Measurements from ENCODE around the gene LILRB1.
"Not testable (repeated sequence)": the region's sequence is repeated elsewhere in the genome, so short reads cannot be mapped to it uniquely, and the experiment has no call there.

The LILRB1 gene

DNA sequence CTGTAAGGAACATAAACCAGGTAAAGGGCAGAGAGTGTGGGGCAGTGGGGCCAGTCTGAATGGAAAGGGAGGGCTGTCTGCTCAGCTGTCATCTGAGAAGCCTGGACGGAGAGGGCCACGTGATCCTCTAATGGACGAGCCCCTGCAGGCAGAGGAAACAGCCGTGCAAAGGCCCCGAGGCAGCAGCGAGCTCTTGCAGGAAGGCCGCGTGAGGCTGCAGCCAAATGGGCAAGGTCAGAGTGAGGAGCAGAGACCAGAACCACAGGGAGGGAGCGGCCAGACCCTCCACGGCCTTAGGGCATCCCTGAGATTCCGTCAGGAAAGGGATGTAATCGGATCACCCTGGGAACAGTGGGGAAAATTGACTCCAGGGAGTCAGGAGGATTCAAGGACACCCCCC, 36.9 kb downstream of the LILRB1 start:
- FAIRE-seq, result no peak
- DNase-seq (ENCODE audit: insufficient read length, low spot score), result no peak
- TF ChIP-seq SPI1 (IDR thresholded peaks at IDR 0.05; ENCODE audit: low read depth, low read length) (no peak), POLR2A (IDR thresholded peaks at IDR 0.05; ENCODE audit: low read depth, low read length) (no peak), PAX5 (IDR thresholded peaks at IDR 0.05; ENCODE audit: insufficient read depth, low read length, severe bottlenecking) (no peak), POU2F2 (IDR thresholded peaks at IDR 0.05; ENCODE audit: low read depth, low read length) (no peak), TAF1 (IDR thresholded peaks at IDR 0.05; ENCODE audit: low read depth, low read length) (no peak), POLR2AphosphoS5 (IDR thresholded peaks at IDR 0.05; ENCODE audit: low read depth, low read length) (no peak)

DNA sequence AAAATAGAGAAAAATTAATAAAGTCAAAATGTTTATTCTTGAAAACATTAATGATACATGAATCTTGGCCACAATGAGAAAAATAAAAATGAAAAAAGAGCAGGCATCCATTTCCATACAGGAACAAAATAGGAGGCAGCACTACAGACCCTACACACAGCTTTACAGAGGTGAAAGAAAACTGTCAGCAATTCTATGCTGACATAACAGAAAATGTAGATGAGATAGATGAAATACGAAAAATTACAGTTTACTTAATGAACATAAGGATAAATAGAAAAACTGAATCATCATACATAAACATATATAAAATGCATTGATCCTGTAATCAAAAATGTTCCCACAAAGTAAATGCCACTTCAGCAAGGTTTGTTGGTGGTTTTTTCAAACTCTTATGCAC, 38.1 kb downstream of the LILRB1 start:
- DNase-seq (ENCODE audit: insufficient read length, low spot score) (no peak), FAIRE-seq (no peak)
- TF ChIP-seq POLR2AphosphoS5 (IDR thresholded peaks at IDR 0.05; ENCODE audit: low read depth, low read length) (no peak), POU2F2 (IDR thresholded peaks at IDR 0.05; ENCODE audit: low read depth, low read length) (no peak), SPI1 (IDR thresholded peaks at IDR 0.05; ENCODE audit: low read depth, low read length) (no peak), PAX5 (IDR thresholded peaks at IDR 0.05; ENCODE audit: insufficient read depth, low read length, severe bottlenecking) (no peak), POLR2A (IDR thresholded peaks at IDR 0.05; ENCODE audit: low read depth, low read length) (no peak), TAF1 (IDR thresholded peaks at IDR 0.05; ENCODE audit: low read depth, low read length) (no peak)

DNA sequence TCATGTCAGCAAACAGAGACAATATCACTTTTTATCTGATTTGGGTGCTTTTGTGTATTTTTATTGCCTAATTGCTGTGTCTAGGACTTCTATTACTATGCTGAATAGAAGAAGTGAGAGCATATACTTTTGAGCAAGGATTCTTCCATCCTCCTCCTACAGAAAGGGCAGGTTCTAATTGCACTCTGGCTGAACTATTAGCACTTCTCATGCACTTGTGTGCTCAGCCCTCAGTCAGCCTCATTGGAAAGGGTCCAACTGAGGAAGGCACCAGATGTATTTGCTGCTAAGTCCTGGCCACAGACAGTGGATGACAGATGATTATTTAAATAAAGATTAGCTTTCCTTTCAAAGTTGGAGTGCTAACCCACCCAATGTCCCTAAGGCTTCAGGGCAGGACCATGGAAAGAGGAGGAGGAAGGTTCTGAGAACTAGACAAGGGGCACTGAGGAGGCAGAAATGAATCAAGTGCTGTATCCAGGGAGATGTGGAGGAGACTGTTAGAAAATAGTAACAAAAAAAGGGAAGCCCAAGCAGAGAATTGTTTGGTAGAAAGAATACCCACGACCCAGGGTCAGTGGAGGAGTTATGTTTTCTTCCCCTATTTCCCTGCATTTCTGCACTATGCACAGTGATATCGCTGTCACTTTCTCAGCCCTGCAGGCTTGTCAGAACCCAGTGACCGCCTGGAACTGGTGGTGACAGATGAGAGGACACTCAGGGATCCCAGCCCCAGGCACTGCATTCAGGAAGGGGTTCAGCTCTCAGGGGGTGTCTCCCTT, 40.5 kb downstream of the LILRB1 start:
- FAIRE-seq, result no peak
- no peak for DNase-seq (ENCODE audit: insufficient read length, low spot score)
- TF ChIP-seq POU2F2 (IDR thresholded peaks at IDR 0.05; ENCODE audit: low read depth, low read length) (no peak), POLR2A (IDR thresholded peaks at IDR 0.05; ENCODE audit: low read depth, low read length) (no peak), TAF1 (IDR thresholded peaks at IDR 0.05; ENCODE audit: low read depth, low read length) (no peak), POLR2AphosphoS5 (IDR thresholded peaks at IDR 0.05; ENCODE audit: low read depth, low read length) (no peak), SPI1 (IDR thresholded peaks at IDR 0.05; ENCODE audit: low read depth, low read length) (no peak), PAX5 (IDR thresholded peaks at IDR 0.05; ENCODE audit: insufficient read depth, low read length, severe bottlenecking) (no peak)

DNA sequence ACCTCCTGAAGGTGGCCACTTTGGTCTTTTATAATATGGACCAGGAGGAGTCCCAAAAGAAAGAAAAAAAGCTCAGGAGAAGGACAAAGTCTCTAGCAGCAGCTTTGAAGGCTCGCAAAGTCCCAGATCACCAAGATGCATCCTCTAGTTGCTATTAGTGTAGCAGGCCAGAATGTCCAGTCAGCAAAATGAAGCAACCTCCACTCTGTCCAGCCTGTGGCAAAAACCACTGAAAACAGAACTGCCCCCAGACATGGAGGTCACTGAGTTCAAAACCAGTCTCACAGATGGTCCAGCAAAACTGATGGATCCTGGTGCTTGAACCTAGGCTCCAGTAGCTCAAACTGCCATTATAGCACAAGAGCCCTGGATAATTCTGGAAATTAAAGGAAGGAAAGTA, 42.9 kb downstream of the LILRB1 start:
- DNase-seq (ENCODE audit: insufficient read length, low spot score), result no peak
- no peak for FAIRE-seq
- TF ChIP-seq PAX5 (IDR thresholded peaks at IDR 0.05; ENCODE audit: insufficient read depth, low read length, severe bottlenecking) (no peak), POLR2A (IDR thresholded peaks at IDR 0.05; ENCODE audit: low read depth, low read length) (no peak), POU2F2 (IDR thresholded peaks at IDR 0.05; ENCODE audit: low read depth, low read length) (no peak), SPI1 (IDR thresholded peaks at IDR 0.05; ENCODE audit: low read depth, low read length) (no peak), POLR2AphosphoS5 (IDR thresholded peaks at IDR 0.05; ENCODE audit: low read depth, low read length) (no peak), TAF1 (IDR thresholded peaks at IDR 0.05; ENCODE audit: low read depth, low read length) (no peak)

DNA sequence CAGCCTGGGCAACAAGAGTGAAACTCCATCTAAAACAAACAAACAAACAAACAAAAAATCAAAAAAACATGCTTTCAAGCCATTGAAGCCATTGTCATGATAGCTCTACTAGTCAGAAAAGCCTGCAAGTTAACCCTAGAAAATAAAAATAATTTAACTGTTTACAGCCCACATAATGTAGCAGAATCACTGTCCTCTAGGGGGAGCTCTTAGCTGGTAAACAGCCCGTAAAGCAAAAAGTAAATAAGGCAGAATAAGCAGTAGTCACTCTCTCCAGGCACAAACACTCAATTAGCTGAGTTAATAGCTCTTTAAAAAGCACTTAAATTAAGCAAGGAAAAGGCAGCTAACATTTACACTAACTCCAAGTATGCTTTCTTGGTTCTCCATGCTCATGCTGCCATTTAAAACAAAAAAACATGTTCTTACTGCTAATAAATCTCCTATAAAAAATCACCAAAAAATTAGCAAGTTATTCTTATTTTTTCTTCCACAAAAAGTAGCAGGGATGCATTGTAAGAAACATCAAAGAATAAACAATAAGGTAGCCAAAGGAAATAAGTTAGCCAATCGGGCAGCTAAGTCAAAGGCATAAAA, 43.8 kb downstream of the LILRB1 start:
- DNase-seq (ENCODE audit: insufficient read length, low spot score) (no peak), FAIRE-seq (peak; percentile 74)
- TF ChIP-seq POU2F2 (IDR thresholded peaks at IDR 0.05; ENCODE audit: low read depth, low read length) (no peak), PAX5 (IDR thresholded peaks at IDR 0.05; ENCODE audit: insufficient read depth, low read length, severe bottlenecking) (no peak), SPI1 (IDR thresholded peaks at IDR 0.05; ENCODE audit: low read depth, low read length) (no peak), POLR2A (IDR thresholded peaks at IDR 0.05; ENCODE audit: low read depth, low read length) (no peak), TAF1 (IDR thresholded peaks at IDR 0.05; ENCODE audit: low read depth, low read length) (no peak)

DNA sequence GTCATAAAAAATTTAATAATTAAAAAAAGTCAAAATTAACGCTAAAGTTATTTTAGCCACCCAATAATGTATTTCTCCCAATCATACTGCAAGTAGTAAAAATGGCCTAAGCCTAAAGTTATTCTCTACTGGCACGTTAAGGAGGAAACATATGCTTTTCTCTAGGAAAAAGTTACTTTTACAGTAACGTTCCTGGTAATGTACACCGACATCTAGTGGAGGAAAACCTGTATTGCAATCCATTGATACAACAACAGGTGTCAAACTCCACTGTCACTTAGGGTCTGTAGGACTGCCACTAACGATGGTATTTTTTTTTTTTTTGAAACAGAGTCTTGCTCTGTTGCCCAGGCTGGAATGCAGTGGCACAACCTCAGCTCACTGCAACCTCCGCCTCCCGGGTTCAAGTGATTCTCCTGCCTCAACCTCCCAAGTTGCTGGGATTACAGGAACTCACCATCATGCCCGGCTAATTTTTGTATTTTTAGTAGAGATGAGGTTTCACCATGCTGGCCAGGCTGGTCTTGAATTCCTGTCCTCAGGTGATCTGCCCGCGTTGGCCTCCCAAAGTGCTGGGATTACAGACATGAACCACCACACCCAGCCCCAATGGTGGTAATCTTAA, 46.0 kb downstream of the LILRB1 start:
- not testable (repeated sequence) for DNase-seq (ENCODE audit: insufficient read length, low spot score)
- FAIRE-seq, result peak; percentile 93

DNA sequence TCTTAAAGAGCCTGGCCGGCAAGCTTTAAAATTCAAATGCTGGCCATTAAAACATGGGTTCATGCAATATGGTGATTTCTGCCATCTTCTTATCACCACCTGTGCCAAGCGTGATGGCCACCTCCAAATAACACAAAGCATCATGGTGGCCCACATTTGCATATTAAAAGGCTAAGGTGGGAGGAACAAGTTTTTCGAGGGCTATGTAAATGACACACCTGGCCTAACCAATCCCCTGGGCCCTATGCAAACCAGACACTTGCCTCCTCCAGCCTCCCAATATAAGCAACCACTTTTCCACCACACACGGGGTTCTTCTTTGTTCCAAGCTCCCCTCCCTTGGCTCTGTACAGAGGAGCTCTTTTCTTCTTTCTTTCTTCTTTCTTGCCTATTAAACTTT, 46.9 kb downstream of the LILRB1 start:
- no peak for DNase-seq (ENCODE audit: insufficient read length, low spot score)
- TF ChIP-seq TAF1 (IDR thresholded peaks at IDR 0.05; ENCODE audit: low read depth, low read length) (no peak), SPI1 (IDR thresholded peaks at IDR 0.05; ENCODE audit: low read depth, low read length) (no peak), POLR2AphosphoS5 (IDR thresholded peaks at IDR 0.05; ENCODE audit: low read depth, low read length) (no peak), POU2F2 (IDR thresholded peaks at IDR 0.05; ENCODE audit: low read depth, low read length) (peak; percentile 31; the same call in 1 of the 2 replicates), POLR2A (IDR thresholded peaks at IDR 0.05; ENCODE audit: low read depth, low read length) (no peak), PAX5 (IDR thresholded peaks at IDR 0.05; ENCODE audit: insufficient read depth, low read length, severe bottlenecking) (no peak)
- no peak for FAIRE-seq

DNA sequence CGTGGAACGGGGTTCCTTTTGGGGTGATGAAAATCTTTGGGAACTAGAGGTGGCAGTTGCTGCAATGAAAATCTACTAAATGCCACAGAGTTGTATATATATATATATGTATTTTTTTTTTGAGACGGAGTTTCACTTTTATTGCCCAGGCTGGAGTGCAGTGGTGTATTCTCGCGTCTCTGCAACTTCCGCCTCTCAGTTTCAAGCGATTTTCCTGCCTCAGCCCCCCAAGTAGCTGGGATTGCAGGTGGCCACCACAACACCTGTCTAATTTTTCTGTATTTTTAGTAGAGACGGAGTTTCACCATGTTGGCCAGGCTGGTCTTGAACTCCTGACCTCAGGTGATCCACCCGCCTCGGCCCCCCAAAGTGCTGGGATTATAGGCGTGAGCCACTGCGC, 51.3 kb downstream of the LILRB1 start:
- DNase-seq (ENCODE audit: insufficient read length, low spot score); FAIRE-seq: not testable (repeated sequence)

DNA sequence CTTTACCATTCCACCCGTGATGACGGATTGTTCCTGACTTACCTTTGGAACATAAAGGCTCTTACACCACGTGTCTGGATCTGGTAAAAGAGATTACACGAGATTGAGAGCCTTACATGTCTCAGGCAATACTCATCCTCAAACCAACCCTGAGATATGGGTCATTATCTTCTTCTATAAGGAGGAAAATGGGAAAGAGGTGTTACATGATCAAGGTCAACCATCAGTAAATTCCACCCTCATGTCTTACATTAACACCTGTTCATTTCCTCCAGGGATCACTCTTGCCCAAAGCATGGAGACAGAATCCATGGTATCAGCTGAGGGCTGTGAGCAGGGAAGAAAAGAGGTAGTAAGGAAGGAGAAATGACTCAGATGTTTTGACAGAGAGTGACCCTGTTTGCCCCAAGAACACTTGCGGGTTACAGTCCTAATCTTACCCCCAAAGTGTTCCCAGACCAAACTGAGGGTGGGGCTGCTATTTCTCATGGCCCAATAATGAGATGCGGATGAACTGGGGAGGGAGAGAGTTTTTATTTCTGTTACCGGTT, 52.1 kb downstream of the LILRB1 start:
- FAIRE-seq (no peak), DNase-seq (ENCODE audit: insufficient read length, low spot score) (no peak)
- TF ChIP-seq PAX5 (IDR thresholded peaks at IDR 0.05; ENCODE audit: insufficient read depth, low read length, severe bottlenecking) (no peak), SPI1 (IDR thresholded peaks at IDR 0.05; ENCODE audit: low read depth, low read length) (no peak), POLR2AphosphoS5 (IDR thresholded peaks at IDR 0.05; ENCODE audit: low read depth, low read length) (no peak), POLR2A (IDR thresholded peaks at IDR 0.05; ENCODE audit: low read depth, low read length) (no peak), TAF1 (IDR thresholded peaks at IDR 0.05; ENCODE audit: low read depth, low read length) (no peak), POU2F2 (IDR thresholded peaks at IDR 0.05; ENCODE audit: low read depth, low read length) (no peak)
